Spinal cord (tissue), 10 donors: ENCODE results near the gene HS3ST6. TPM values are rescaled to one million over a fixed set of nuclear protein-coding genes. Genes with fewer than 3 reads are reported as not detected.

Source experiments
- DNase-seq, 6 donors: peaks; one replicate each; pipeline versions ENCODE4 v3.0.0 to v3.0.0-alpha.2; 2013 to 2015; ENCODE audit warnings: low spot score in 6 of 6, low read depth in 4 of 6
- H3K27ac ChIP-seq: one replicate; pipeline ENCODE4 v1.5.1; 2013; ENCODE audit warnings: low read depth, low read length, control low read depth
- H3K27me3 ChIP-seq: one replicate; pipeline ENCODE4 v1.6.1; 2013; ENCODE audit warnings: low read length; ENCODE audit not compliant: control insufficient read depth, insufficient read depth
- H3K36me3 ChIP-seq: one replicate; pipeline ENCODE4 v1.6.1; 2013; ENCODE audit warnings: low read length; ENCODE audit not compliant: control insufficient read depth, insufficient read depth
- H3K4me1 ChIP-seq: one replicate; pipeline ENCODE4 v1.6.1; 2013; ENCODE audit warnings: low read length; ENCODE audit not compliant: control insufficient read depth, insufficient read depth
- H3K4me3 ChIP-seq: one replicate; pipeline ENCODE4 v1.5.1; 2013; ENCODE audit warnings: low read depth, low read length, control low read depth
- H3K9me3 ChIP-seq: one replicate; pipeline ENCODE4 v1.6.1; 2013; ENCODE audit warnings: low read length; ENCODE audit not compliant: control insufficient read depth, insufficient read depth
- WGBS: methylation state at CpG from one replicate; pipeline ENCODE4 v1.1.5; 2013; ENCODE audit warnings: missing lambda C conversion rate; ENCODE audit not compliant: insufficient coverage; 5-methylcytosine and 5-hydroxymethylcytosine counted together
- polyA plus RNA-seq, 2 donors: library from polyadenylated mRNA; unstranded; fragments of 120-200 nt; gene quantifications; one replicate each; pipeline ENCODE4 v1.2.1, GENCODE V29; 2013; ENCODE audit not compliant: insufficient read length in 2 of 2
- small RNA-seq: library from RNA; depleted of rRNA; stranded (forward); fragments of <200 nt; gene quantifications from one replicate; pipeline ENCODE3, GENCODE V24; 2014; ENCODE audit warnings: low replicate concordance
- total RNA-seq, 2 donors: library from RNA; depleted of rRNA in 1 of 2; stranded (reverse); fragments of 120-200 nt in 1 of 2; fragments of >200 nt in 1 of 2; gene quantifications; one replicate each; pipeline versions ENCODE4 v1.2.3 to v1.2.4, GENCODE V29; 2013 to 2014
- donor health status: healthy.

The HS3ST6 gene
- total and polyA plus RNA-seq, 4 donors: not detected

GRCh38 chr16:1865902-1866690 is 52.1 kb downstream of the HS3ST6 start:
- Histone ChIP-seq H3K27me3 (peaks cover 10% of the 10 kb centered on the region), H3K27ac (no peak overlapping the region), H3K4me3 (no peak overlapping the region), H3K9me3 (no peaks in the 10 kb centered on the region), H3K4me1 (no peaks in the 10 kb centered on the region), H3K36me3 (no peaks in the 10 kb centered on the region)
- 17% methylated on average over 1 of the region's 6 CpGs for WGBS
- DNase-seq: no peak

DNA sequence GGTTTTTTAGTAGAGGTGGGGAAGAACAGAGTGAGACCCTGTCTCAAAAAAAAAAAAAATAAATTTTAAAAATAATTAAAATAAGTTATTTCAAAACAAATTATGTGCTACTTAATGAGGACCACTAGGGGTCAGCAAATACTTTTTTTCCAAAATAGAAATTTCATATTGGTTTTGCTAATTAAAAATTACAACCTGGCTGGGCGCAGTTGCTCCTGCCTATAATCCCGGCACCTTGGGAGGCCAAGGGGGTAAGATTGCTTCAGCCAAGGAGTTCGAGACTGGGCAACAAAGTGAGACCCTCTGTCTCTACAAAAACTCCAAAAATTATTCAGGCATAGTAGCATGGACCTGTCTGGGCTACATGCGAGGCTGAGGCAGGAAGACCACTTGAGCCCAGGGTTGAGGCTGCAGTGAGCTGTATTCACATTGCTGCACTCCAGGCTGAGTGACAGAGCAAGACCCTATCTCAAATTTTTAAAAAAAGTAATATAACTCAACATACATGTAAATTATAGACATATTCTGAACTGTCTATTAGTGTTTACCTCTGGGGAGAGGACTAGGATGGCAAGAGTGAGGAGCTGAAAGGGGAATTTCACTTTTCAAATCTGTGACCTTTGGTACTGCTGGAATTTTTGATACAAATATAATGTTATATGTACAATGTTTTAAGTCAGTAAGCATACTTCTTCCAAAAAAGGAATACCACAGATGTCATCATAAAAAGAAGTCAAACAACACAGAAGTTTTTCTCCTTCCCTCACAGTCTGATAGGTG is 54.3 kb downstream of the HS3ST6 start:
- whole genome bisulfite sequencing: 40% methylated on average over 1 of the region's 4 CpGs
- Histone ChIP-seq H3K36me3 (no peaks in the 10 kb centered on the region), H3K4me1 (no peaks in the 10 kb centered on the region), H3K27me3 (peaks cover 21% of the 10 kb centered on the region), H3K4me3 (no peak overlapping the region), H3K27ac (no peak overlapping the region), H3K9me3 (no peaks in the 10 kb centered on the region)
- peak in 4 of 6 donors; percentile 7 to 78 (median 40) for DNase-seq

- DNase-seq: no peak
- H3K27me3 ChIP-seq: peaks cover 28% of the 10 kb centered on the region
- H3K27ac ChIP-seq: no peak overlapping the region
- H3K4me1 ChIP-seq: no peaks in the 10 kb centered on the region
- no peak overlapping the region for H3K4me3 ChIP-seq
- no peaks in the 10 kb centered on the region for H3K36me3 ChIP-seq
- 88% methylated on average over 5 of the region's 9 CpGs for WGBS
- H3K9me3 ChIP-seq: no peaks in the 10 kb centered on the region
These were observed 55.8 kb downstream of the HS3ST6 start for GRCh38 chr16:1862394-1862793.

DNA sequence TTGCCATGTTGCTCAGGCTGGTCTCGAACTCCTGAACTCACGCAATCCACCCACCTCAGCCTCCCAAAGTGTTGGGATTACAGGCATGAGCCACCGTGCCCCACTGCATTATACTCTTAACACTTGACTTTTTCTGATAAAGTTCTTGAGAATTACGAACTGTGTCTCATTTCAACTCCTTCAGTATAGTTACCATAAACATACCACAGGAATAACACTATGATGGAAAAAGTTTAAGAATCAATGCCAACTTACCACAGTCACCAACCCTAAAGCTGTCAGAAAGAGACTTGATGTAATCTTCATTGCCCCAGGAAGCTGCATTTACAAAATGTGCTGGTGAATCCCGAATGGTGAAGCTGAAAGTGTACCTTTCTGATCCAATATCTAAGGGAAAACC is 56.5 kb downstream of the HS3ST6 start:
- Histone ChIP-seq H3K27ac (no peak overlapping the region), H3K4me3 (no peak overlapping the region), H3K9me3 (no peaks in the 10 kb centered on the region), H3K27me3 (peaks cover 33% of the 10 kb centered on the region), H3K36me3 (no peaks in the 10 kb centered on the region), H3K4me1 (no peaks in the 10 kb centered on the region)
- 78% methylated on average over 2 of the region's 5 CpGs for WGBS
- DNase-seq: no peak

Small RNA genes within 50 kb of the gene (small RNA-seq; reads per million reads assigned to genes)
- gene SNORA10: not detected
- gene SNORA64: not detected

Other genes starting within 250 kb of the HS3ST6 start
- 10 to 100 TPM; 24.4 to 45.8 TPM for gene JPT2, start 240.1 kb downstream of the HS3ST6 start, total RNA-seq
- 10 to 100 TPM; 38.5 to 39.7 TPM for gene JPT2, start 240.1 kb downstream of the HS3ST6 start, polyA plus RNA-seq
- gene MAPK8IP3, start 212.2 kb downstream of the HS3ST6 start, total RNA-seq: 10 to 100 TPM; 53.3 to 72.6 TPM
- 100 to 1,000 TPM; 113 to 137 TPM for gene MAPK8IP3, start 212.2 kb downstream of the HS3ST6 start, polyA plus RNA-seq
- gene NME3, start 146.9 kb downstream of the HS3ST6 start, total RNA-seq: 10 to 100 TPM; 21.6 to 76.7 TPM
- 10 to 100 TPM; 83.2 to 86.2 TPM for gene NME3, start 146.9 kb downstream of the HS3ST6 start, polyA plus RNA-seq
- 10 to 100 TPM in 1 of 2 donors, 1 to 10 TPM in 1; 6.5 to 15.0 TPM for gene EME2, start 145.6 kb downstream of the HS3ST6 start, total RNA-seq
- 10 to 100 TPM; 17.8 to 20.7 TPM for gene EME2, start 145.6 kb downstream of the HS3ST6 start, polyA plus RNA-seq
- gene MRPS34, start 145.3 kb downstream of the HS3ST6 start, total RNA-seq: 10 to 100 TPM; 22.9 to 76.7 TPM
- gene MRPS34, start 145.3 kb downstream of the HS3ST6 start, polyA plus RNA-seq: 10 to 100 TPM; 80.8 to 86.5 TPM
- 10 to 100 TPM; 25.8 to 55.5 TPM for gene SPSB3, start 135.8 kb downstream of the HS3ST6 start, total RNA-seq
- gene SPSB3, start 135.8 kb downstream of the HS3ST6 start, polyA plus RNA-seq: 10 to 100 TPM; 49.3 to 55.6 TPM
- 10 to 100 TPM; 24.7 to 64.4 TPM for gene NUBP2, start 135.5 kb downstream of the HS3ST6 start, total RNA-seq
- gene NUBP2, start 135.5 kb downstream of the HS3ST6 start, polyA plus RNA-seq: 10 to 100 TPM; 71.1 to 80.4 TPM
- gene IGFALS, start 124.7 kb downstream of the HS3ST6 start, total RNA-seq: under 1 TPM in 1 of 2 donors, not detected in 1; 0.39 TPM
- gene IGFALS, start 124.7 kb downstream of the HS3ST6 start, polyA plus RNA-seq: 1 to 10 TPM in 1 of 2 donors, under 1 TPM in 1; 0.33 to 1.3 TPM
- gene HAGH, start 91.6 kb downstream of the HS3ST6 start, total RNA-seq: 10 to 100 TPM; 68.6 to 84.1 TPM
- 10 to 100 TPM; 97.6 to 99.3 TPM for gene HAGH, start 91.6 kb downstream of the HS3ST6 start, polyA plus RNA-seq
- 10 to 100 TPM; 35.6 to 38.5 TPM for gene FAHD1, start 91.2 kb downstream of the HS3ST6 start, total RNA-seq
- 10 to 100 TPM; 29.8 to 39.0 TPM for gene FAHD1, start 91.2 kb downstream of the HS3ST6 start, polyA plus RNA-seq
- 1 to 10 TPM in 1 of 2 donors, under 1 TPM in 1; 0.83 to 2.6 TPM for gene MEIOB, start 46.3 kb downstream of the HS3ST6 start, total RNA-seq
- 1 to 10 TPM; 1.4 to 1.7 TPM for gene MEIOB, start 46.3 kb downstream of the HS3ST6 start, polyA plus RNA-seq
- gene MSRB1, start 24.8 kb upstream of the HS3ST6 start, total RNA-seq: 10 to 100 TPM; 10.0 to 10.3 TPM
- gene MSRB1, start 24.8 kb upstream of the HS3ST6 start, polyA plus RNA-seq: 10 to 100 TPM; 24.5 to 25.8 TPM
- gene RPL3L, start 36.3 kb upstream of the HS3ST6 start, total RNA-seq: under 1 TPM in 1 of 2 donors, not detected in 1; 0.06 TPM
- gene RPL3L, start 36.3 kb upstream of the HS3ST6 start, polyA plus RNA-seq: under 1 TPM in 1 of 2 donors, not detected in 1; 0.32 TPM
- gene NDUFB10, start 41.1 kb upstream of the HS3ST6 start, total RNA-seq: 100 to 1,000 TPM in 1 of 2 donors, 10 to 100 TPM in 1; 78.7 to 146 TPM
- 100 to 1,000 TPM; 170 to 178 TPM for gene NDUFB10, start 41.1 kb upstream of the HS3ST6 start, polyA plus RNA-seq
- gene RPS2, start 46.4 kb upstream of the HS3ST6 start, total RNA-seq: 1,000 to 10,000 TPM in 1 of 2 donors, 100 to 1,000 TPM in 1; 682 to 1,440 TPM
- gene RPS2, start 46.4 kb upstream of the HS3ST6 start, polyA plus RNA-seq: 1,000 to 10,000 TPM; 1,742 to 1,957 TPM
- not detected for gene RNF151, start 48.4 kb upstream of the HS3ST6 start, total RNA-seq
- gene RNF151, start 48.4 kb upstream of the HS3ST6 start, polyA plus RNA-seq: not detected
- gene TBL3, start 53.6 kb upstream of the HS3ST6 start, total RNA-seq: 10 to 100 TPM; 12.9 to 31.4 TPM
- gene TBL3, start 53.6 kb upstream of the HS3ST6 start, polyA plus RNA-seq: 10 to 100 TPM; 32.1 to 39.0 TPM
- gene NOXO1, start 63.1 kb upstream of the HS3ST6 start, total RNA-seq: under 1 TPM; 0.40 to 0.72 TPM
- gene NOXO1, start 63.1 kb upstream of the HS3ST6 start, polyA plus RNA-seq: 1 to 10 TPM; 1.6 to 1.7 TPM
- 10 to 100 TPM in 1 of 2 donors, 1 to 10 TPM in 1; 7.2 to 24.3 TPM for gene GFER, start 65.8 kb upstream of the HS3ST6 start, total RNA-seq
- gene GFER, start 65.8 kb upstream of the HS3ST6 start, polyA plus RNA-seq: 10 to 100 TPM; 34.0 to 36.1 TPM
- gene SYNGR3, start 71.6 kb upstream of the HS3ST6 start, total RNA-seq: 10 to 100 TPM; 20.1 to 71.0 TPM
- 100 to 1,000 TPM; 109 to 111 TPM for gene SYNGR3, start 71.6 kb upstream of the HS3ST6 start, polyA plus RNA-seq
- gene ZNF598, start 91.4 kb upstream of the HS3ST6 start, total RNA-seq: 1 to 10 TPM; 5.4 to 8.2 TPM
- gene ZNF598, start 91.4 kb upstream of the HS3ST6 start, polyA plus RNA-seq: 10 to 100 TPM; 28.8 to 31.7 TPM
- gene NPW, start 101.4 kb upstream of the HS3ST6 start, total RNA-seq: 1 to 10 TPM in 1 of 2 donors, under 1 TPM in 1; 0.20 to 2.3 TPM
- gene NPW, start 101.4 kb upstream of the HS3ST6 start, polyA plus RNA-seq: 1 to 10 TPM in 1 of 2 donors, under 1 TPM in 1; 0.49 to 4.9 TPM
- 10 to 100 TPM; 25.6 to 52.0 TPM for gene NHERF2, start 108.5 kb upstream of the HS3ST6 start, total RNA-seq
- 10 to 100 TPM; 83.5 to 95.7 TPM for gene NHERF2, start 108.5 kb upstream of the HS3ST6 start, polyA plus RNA-seq
- gene NTHL1, start 129.4 kb upstream of the HS3ST6 start, total RNA-seq: 10 to 100 TPM; 19.7 to 42.1 TPM
- 10 to 100 TPM; 34.3 to 40.1 TPM for gene NTHL1, start 129.4 kb upstream of the HS3ST6 start, polyA plus RNA-seq
- gene TSC2, start 129.6 kb upstream of the HS3ST6 start, total RNA-seq: 10 to 100 TPM; 39.6 to 65.8 TPM
- 100 to 1,000 TPM; 168 to 231 TPM for gene TSC2, start 129.6 kb upstream of the HS3ST6 start, polyA plus RNA-seq
- gene PKD1, start 217.5 kb upstream of the HS3ST6 start, total RNA-seq: 10 to 100 TPM; 68.1 to 86.2 TPM
- gene PKD1, start 217.5 kb upstream of the HS3ST6 start, polyA plus RNA-seq: 100 to 1,000 TPM; 201 to 289 TPM
- gene RAB26, start 230.2 kb upstream of the HS3ST6 start, total RNA-seq: 1 to 10 TPM; 6.6 to 8.2 TPM
- gene RAB26, start 230.2 kb upstream of the HS3ST6 start, polyA plus RNA-seq: 10 to 100 TPM; 26.8 to 29.8 TPM
- 10 to 100 TPM; 20.4 to 43.1 TPM for gene TRAF7, start 237.4 kb upstream of the HS3ST6 start, total RNA-seq
- gene TRAF7, start 237.4 kb upstream of the HS3ST6 start, polyA plus RNA-seq: 10 to 100 TPM; 59.7 to 62.6 TPM